GM21737 (cell line): Measurements from ENCODE around the gene C15orf40.

ENCODE experiments used
- ATAC-seq: cut with Tn5 transposase; IDR thresholded peaks from one replicate; pipeline ENCODE4 v1.9.1; 2021; ENCODE audit warnings: mild to moderate bottlenecking, moderate library complexity; ENCODE audit not compliant: unreplicated experiment

C15orf40 gene

DNA sequence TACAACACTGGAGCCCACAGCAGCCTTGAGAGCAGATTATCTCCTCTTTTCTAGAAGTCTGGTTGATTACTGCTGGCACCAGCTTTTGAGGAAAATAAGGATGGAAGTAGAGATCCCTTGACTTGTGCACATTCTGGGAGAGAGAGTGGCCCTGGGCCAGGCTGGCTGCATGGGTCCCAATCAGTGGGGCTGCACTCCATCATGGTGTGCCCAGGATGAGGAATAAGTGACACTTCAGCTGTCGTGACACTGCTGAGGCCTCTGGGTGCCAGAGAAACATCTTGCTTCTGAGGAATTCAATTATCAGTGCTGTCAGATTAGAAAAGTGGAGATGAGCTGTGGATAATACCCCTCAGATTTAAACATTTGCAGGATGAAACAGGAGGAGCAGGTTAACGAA lies 16.4 kb downstream of the C15orf40 start:
- no peak for ATAC-seq

GRCh38 chr15:82993144-82993543 lies 18.3 kb downstream of the C15orf40 start:
- ATAC-seq: no peak

DNA sequence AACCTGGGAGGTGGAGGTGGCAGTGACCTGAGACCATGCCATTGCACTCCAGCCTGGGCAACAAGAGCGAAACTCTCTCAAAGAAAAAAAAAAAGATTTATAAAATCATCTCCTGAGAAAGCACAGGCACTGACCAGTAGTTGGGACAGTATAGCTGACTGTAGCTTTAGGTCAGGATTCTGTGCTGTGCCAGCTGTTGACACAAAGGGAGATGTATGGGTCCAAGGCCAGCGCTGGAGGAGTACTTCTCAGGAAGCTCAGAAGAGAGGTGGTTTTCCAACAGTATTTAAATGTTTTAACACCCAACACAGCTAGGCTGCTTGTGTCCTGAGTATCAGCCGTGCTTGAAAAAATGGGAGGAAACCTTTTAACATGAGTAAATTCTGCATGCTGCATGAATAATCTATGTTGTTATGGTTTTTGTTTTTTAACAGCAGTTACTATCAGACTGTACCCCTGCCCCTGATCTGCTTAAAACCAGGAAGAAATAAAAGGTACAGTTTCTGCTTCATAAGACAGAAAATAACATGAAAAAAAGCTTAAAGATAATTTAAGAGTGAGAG lies 18.9 kb downstream of the C15orf40 start:
- no peak for ATAC-seq

DNA sequence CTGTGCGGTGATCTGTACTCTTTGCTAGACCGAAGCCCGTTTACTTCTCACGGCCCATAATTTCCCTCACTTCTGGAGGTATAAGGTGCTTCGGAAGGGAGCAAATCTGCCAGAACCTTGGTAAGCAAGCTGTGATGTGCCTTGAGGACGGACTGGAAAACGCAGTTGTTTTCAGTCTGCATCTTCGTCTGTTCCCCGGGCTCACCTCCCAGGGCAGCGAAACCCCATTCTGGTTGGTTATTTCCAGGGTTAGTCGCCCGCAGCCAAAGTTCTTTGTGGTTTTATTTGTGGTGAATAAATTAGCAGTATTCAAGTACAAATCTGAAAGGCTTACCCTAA lies 25.0 kb downstream of the C15orf40 start:
- ATAC-seq: peak; percentile 13

DNA sequence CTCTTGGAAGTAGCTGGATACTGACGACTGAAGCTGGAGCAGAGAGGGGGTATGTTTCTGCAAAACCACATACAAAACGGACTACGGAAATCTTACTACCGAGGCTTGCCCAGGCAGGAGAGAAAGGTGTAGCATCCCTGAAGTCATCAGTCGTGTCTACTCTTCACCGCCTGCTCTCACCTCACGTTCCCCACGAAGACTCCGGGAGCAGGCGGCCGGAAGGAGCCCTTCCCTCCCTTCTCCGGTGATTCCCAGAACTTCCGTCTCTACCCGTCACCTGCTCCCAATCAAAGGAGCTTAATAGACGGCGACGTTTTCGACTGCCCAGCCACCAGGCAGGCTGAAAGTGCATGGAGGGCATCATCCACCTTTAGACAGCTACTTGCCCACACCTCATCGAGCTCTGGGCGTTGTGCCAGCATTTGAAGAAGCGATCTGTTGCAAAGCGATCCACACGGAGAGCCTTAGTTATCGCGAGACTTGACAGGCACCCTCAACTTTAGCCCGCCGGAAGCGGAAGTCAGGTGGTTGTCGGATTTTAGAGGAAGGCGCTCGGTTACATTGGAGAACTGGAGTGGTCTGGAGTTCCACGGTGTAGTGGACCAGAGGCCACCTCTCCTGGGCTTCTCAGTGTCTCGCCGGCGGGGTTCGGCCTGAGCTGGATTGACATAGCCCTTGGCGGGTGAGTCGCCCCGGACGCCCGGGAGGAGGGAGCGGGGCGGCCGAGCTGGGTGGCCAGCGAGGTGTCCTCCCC lies 25.6 kb downstream of the C15orf40 start, which contains the start of gene RAMAC:
RAMAC (plus strand) TSS at position 523 of the 754 bp plus-strand sequence. CDS start 2,809 bp downstream, outside the sequence.
- ATAC-seq: peak; percentile 97

DNA sequence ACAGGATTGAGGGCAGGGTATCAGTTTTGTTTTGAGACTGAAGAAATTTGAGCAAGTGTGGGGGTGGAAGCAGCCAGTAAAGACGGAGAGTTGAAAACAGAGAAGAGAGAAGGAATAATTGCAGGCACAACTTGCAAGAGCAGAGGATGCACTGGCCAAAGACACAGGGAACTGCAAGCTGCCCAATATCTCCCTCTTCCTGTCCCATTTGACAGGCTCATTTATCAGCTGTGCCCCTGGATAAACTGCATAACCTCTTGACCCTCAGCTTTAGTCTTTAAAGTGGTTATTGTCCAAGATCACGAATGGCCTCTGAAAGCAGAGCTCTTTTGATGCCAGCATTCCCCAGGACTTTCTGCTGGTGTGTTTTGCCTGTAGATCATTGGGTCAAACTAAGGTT lies 30.5 kb downstream of the C15orf40 start:
- no peak for ATAC-seq

GRCh38 chr15:82979726-82980125 lies 31.7 kb downstream of the C15orf40 start:
- no peak for ATAC-seq

DNA sequence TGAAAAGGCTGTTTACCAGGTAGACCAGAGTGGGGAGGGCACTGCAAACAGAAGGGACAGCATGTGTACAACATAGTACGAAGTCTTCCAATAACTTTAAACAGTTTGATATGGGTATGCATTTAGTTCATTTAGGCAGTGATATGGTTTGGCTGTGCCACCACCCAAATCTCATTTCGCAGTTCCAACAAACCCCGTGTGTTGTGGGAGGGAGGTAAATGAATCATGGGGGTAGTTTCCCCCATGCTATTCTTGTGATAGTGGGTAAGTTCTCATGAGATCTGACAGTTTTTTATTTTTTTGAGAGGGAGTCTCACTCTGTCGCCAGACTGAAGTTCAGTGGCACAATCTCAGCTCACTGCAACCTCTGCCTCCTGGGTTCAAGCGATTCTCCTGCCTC lies 33.0 kb downstream of the C15orf40 start:
- no peak for ATAC-seq

DNA sequence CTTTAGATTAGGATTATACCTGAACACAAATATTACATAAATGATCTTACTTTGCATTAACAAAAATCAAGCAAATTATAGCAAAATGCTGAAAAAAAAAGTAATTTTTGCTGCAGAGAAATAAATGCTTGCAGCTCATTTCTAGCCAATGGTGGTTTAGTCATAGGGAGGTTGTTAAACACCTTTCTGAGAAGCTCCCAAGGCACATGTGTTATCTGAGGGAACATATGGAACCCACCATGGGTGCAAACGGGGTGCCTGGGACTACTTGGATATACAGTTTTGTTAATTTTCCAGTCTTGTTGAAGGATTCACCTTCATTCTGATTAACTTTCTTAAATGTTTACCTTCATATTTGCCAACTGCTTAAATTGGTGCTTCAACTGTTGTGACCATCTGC lies 34.4 kb downstream of the C15orf40 start:
- no peak for ATAC-seq

GRCh38 chr15:82972990-82973389 lies 38.4 kb downstream of the C15orf40 start:
- no peak for ATAC-seq

DNA sequence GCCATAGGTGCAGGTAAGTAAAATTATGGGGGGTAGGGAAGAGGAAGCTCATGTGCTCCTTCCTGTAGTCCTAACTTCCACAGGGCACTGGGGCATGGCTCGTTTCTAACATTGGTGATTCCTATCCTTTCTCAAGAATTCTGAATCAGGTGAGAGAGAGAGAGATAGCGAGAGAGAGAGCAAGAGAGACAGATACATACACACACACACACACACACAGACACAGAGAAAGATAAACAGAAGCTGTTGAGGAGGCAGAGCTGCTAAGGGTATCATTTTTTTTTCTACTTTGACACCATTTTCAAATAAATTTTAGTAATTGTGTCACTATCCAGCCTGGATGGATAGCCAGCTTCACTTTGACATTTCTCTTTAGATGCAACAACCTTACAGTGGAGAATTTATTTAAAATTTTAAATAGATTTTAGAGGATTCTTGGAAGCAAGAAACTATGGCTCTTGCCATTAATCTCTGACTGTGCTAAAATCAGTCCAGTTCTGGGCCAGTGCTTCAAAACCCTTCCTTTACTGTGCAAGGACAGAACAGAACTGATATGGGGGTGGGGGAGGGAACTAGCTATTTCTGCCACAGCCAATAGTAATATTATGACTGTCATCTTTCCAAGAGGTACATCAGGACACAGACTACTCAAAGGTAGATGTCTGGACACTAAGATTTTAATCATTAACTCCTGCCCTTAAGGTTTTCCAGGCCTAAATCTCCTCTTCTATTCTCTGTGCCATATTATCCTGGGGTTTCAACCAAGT lies 40.0 kb downstream of the C15orf40 start:
- no peak for ATAC-seq

GRCh38 chr15:82970696-82971095 lies 40.7 kb downstream of the C15orf40 start:
- no peak for ATAC-seq

GRCh38 chr15:82970078-82970686 lies 41.3 kb downstream of the C15orf40 start:
- no peak for ATAC-seq

- no peak for ATAC-seq
These were observed 42.1 kb downstream of the C15orf40 start for GRCh38 chr15:82969353-82969752.

- no peak for ATAC-seq
These were observed 43.4 kb downstream of the C15orf40 start for GRCh38 chr15:82968066-82968465.

- peak; percentile 78 for ATAC-seq
These were observed 44.8 kb downstream of the C15orf40 start for GRCh38 chr15:82966671-82967071.

GRCh38 chr15:82964890-82965289 lies 46.5 kb downstream of the C15orf40 start:
- ATAC-seq: no peak

DNA sequence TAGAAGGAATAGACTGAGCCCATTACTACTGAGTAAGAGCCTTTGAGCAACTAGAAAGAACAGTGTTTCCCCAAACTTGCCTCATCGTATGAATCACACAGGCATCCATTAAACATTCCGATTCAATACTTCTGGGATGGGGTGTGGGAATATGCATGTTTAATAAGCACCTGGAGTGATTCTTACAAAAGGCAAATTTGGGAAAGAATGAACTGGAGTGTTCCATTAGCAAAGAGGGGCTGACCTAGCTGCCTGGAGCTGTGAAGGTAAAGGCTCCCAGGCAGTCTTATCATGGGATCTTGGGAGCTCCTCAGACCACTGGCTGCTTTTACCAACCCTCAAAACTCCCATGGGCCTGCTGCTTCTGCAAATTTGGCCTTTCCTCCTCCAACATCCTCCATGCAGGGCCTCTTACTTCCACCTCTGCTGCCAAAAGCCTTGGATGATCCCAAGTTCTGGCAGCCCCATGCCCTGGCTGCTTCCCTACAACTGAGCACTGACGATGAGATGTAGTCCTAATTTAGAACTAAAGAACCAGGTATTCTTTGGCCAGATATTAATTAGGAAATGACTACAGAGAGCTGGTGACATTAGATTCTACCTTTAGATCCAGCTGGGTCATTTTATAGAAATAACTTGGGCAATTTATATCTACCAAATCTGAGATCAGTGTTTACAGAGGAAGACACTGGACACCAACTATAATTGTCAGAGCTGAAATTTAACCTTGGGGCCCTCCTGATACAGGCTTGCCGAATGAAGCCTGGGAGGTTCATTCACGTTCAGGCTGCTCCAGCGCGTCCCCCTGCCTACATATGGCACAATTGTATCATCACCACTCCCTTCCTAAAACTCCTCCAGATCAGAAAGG lies 47.7 kb downstream of the C15orf40 start:
- no peak for ATAC-seq

GRCh38 chr15:82960766-82961165 lies 50.7 kb downstream of the C15orf40 start:
- no peak for ATAC-seq

- no peak for ATAC-seq
These were observed 52.0 kb downstream of the C15orf40 start for GRCh38 chr15:82959423-82959822.

- no peak for ATAC-seq
These were observed 52.8 kb downstream of the C15orf40 start for GRCh38 chr15:82958638-82959037.
